Measurements from ENCODE around the gene ST14. TPM values are rescaled to one million over a fixed set of nuclear protein-coding genes. Genes with fewer than 3 reads are reported as not detected.

Gene ST14
- total RNA-seq, 2 donors from 2014 or later, result 17.5 to 21.7 TPM

- Mint-ChIP-seq H3K4me1 (peaks cover 8% of the 10 kb centered on the region), H3K9me3 (no peaks in the 10 kb centered on the region), H3K27ac (peak overlapping the region; percentile 70), H3K27me3 (ENCODE audit: insufficient read depth) (no peaks in the 10 kb centered on the region), H3K36me3 (ENCODE audit: low read depth) (peaks cover 85% of the 10 kb centered on the region), H3K4me3 (no peak overlapping the region)
- Histone ChIP-seq H3K27me3 (ENCODE audit: control insufficient read depth, insufficient read depth, low read length, poor library complexity, severe bottlenecking) (no peaks in the 10 kb centered on the region), H3K4me1 (ENCODE audit: control insufficient read depth, insufficient read depth, low read length) (peaks cover 4% of the 10 kb centered on the region), H3K27ac (ENCODE audit: low read depth, low read length) (no peak overlapping the region), H3K9me3 (ENCODE audit: control insufficient read depth, low read length) (no peaks in the 10 kb centered on the region), H3K9ac (ENCODE audit: extremely low read depth, low read length, poor library complexity, severe bottlenecking) (no peak overlapping the region), H3K36me3 (ENCODE audit: control insufficient read depth, insufficient read depth, low read length) (peaks cover 100% of the 10 kb centered on the region), H3K4me3 (ENCODE audit: low read length) (no peak overlapping the region)
- no peak for TF ChIP-seq CTCF (conservative IDR thresholded peaks at IDR 0.05)
- DNase-seq, result peak; percentile 30
- WGBS, 2 experiments (ENCODE audit: insufficient coverage in 1 of 2, insufficient read length in 1 of 2), result 96 to 97% methylated on average over 25 to 32 of the region's 32 CpGs
Measured at GRCh38 chr11:130123414-130124040, 36.1 kb upstream of the ST14 start.

GRCh38 chr11:130124096-130124495 lies 35.5 kb upstream of the ST14 start:
- Mint-ChIP-seq H3K36me3 (ENCODE audit: low read depth) (peaks cover 85% of the 10 kb centered on the region), H3K9me3 (no peaks in the 10 kb centered on the region), H3K4me3 (no peak overlapping the region), H3K27ac (peak overlapping the region; percentile 70), H3K4me1 (peaks cover 7% of the 10 kb centered on the region), H3K27me3 (ENCODE audit: insufficient read depth) (no peaks in the 10 kb centered on the region)
- 85 to 96% methylated on average over 3 to 4 of the region's 4 CpGs for WGBS, 2 experiments (ENCODE audit: insufficient coverage in 1 of 2, insufficient read length in 1 of 2)
- Histone ChIP-seq H3K27me3 (ENCODE audit: control insufficient read depth, insufficient read depth, low read length, poor library complexity, severe bottlenecking) (no peaks in the 10 kb centered on the region), H3K4me3 (ENCODE audit: low read length) (no peak overlapping the region), H3K9me3 (ENCODE audit: control insufficient read depth, low read length) (no peaks in the 10 kb centered on the region), H3K4me1 (ENCODE audit: control insufficient read depth, insufficient read depth, low read length) (no peaks in the 10 kb centered on the region), H3K9ac (ENCODE audit: extremely low read depth, low read length, poor library complexity, severe bottlenecking) (no peak overlapping the region), H3K27ac (ENCODE audit: low read depth, low read length) (no peak overlapping the region), H3K36me3 (ENCODE audit: control insufficient read depth, insufficient read depth, low read length) (peaks cover 100% of the 10 kb centered on the region)
- TF ChIP-seq CTCF (conservative IDR thresholded peaks at IDR 0.05), result no peak
- DNase-seq, result no peak

GRCh38 chr11:130125638-130126037 lies 33.9 kb upstream of the ST14 start:
- 92 to 100% methylated on average over 3 to 4 of the region's 4 CpGs for WGBS, 2 experiments (ENCODE audit: insufficient coverage in 1 of 2, insufficient read length in 1 of 2)
- H3K4me1 ChIP-seq (ENCODE audit: control insufficient read depth, insufficient read depth, low read length), result no peaks in the 10 kb centered on the region
- H3K4me3 Mint-ChIP-seq, result no peak overlapping the region
- no peaks in the 10 kb centered on the region for H3K27me3 Mint-ChIP-seq (ENCODE audit: insufficient read depth)
- H3K9me3 Mint-ChIP-seq, result no peaks in the 10 kb centered on the region
- H3K27ac Mint-ChIP-seq, result no peak overlapping the region
- peak; percentile 17 for DNase-seq
- no peak overlapping the region for H3K4me3 ChIP-seq (ENCODE audit: low read length)
- peaks cover 100% of the 10 kb centered on the region for H3K36me3 ChIP-seq (ENCODE audit: control insufficient read depth, insufficient read depth, low read length)
- no peaks in the 10 kb centered on the region for H3K27me3 ChIP-seq (ENCODE audit: control insufficient read depth, insufficient read depth, low read length, poor library complexity, severe bottlenecking)
- no peak overlapping the region for H3K27ac ChIP-seq (ENCODE audit: low read depth, low read length)
- TF ChIP-seq CTCF (conservative IDR thresholded peaks at IDR 0.05), result no peak
- H3K36me3 Mint-ChIP-seq (ENCODE audit: low read depth), result peaks cover 90% of the 10 kb centered on the region
- H3K4me1 Mint-ChIP-seq, result no peaks in the 10 kb centered on the region
- H3K9me3 ChIP-seq (ENCODE audit: control insufficient read depth, low read length), result no peaks in the 10 kb centered on the region
- H3K9ac ChIP-seq (ENCODE audit: extremely low read depth, low read length, poor library complexity, severe bottlenecking), result no peak overlapping the region
